ENCODE measurements around the gene SLC16A12. TPM values are rescaled to one million over a fixed set of nuclear protein-coding genes. Genes with fewer than 3 reads are reported as not detected.

SLC16A12 gene
- total RNA-seq, 1 experiment from 2014 or later, result 10.9 TPM

- CTCF ChIA-PET, result no interaction called here
- H3K27me3 Mint-ChIP-seq (ENCODE audit: low read depth), result no peaks in the 10 kb centered on the region; the same call in 1 of the 2 replicates
- DNase-seq (ENCODE audit: low spot score), result no peak
- no peak overlapping the region for H3K4me3 Mint-ChIP-seq
- no peak for ATAC-seq
- H3K9me3 Mint-ChIP-seq, result peaks cover 12% of the 10 kb centered on the region
- H3K4me1 Mint-ChIP-seq, result 0 out of 2 replicates have a peak, but pooled peaks cover 2% of the 10 kb centered on the region
- POLR2A ChIA-PET, result no interaction called here
- H3K36me3 Mint-ChIP-seq, result no peaks in the 10 kb centered on the region
- H3K27ac Mint-ChIP-seq, result no peak overlapping the region
- TF ChIP-seq E2F1 (CRISPR knock-in tag; IDR thresholded peaks at IDR 0.05), result no peak
- no peak for TF ChIP-seq OVOL2 (CRISPR knock-in tag; IDR thresholded peaks at IDR 0.05; ENCODE audit: borderline replicate concordance)
These were observed 8.4 kb upstream of the SLC16A12 start for GRCh38 chr10:89543841-89544240.

- Mint-ChIP-seq H3K27me3 (ENCODE audit: low read depth) (peaks cover 10% of the 10 kb centered on the region), H3K4me1 (peaks cover 24% of the 10 kb centered on the region), H3K36me3 (no peaks in the 10 kb centered on the region), H3K27ac (no peak overlapping the region), H3K9me3 (peaks cover 3% of the 10 kb centered on the region), H3K4me3 (no peak overlapping the region)
- no peak for TF ChIP-seq ZNF219 (CRISPR knock-in tag; IDR thresholded peaks at IDR 0.05; ENCODE audit: borderline replicate concordance)
- TF ChIP-seq IRF2 (CRISPR knock-in tag; IDR thresholded peaks at IDR 0.05; ENCODE audit: borderline replicate concordance, low read depth), result no peak
- no peak for TF ChIP-seq ATF2 (CRISPR knock-in tag; IDR thresholded peaks at IDR 0.05; ENCODE audit: borderline replicate concordance, low read depth)
- no peak for TF ChIP-seq AFF4 (CRISPR knock-in tag; IDR thresholded peaks at IDR 0.05; ENCODE audit: borderline replicate concordance)
- TF ChIP-seq GABPB1 (CRISPR knock-in tag; IDR thresholded peaks at IDR 0.05), result no peak
- TF ChIP-seq MXD4 (CRISPR knock-in tag; IDR thresholded peaks at IDR 0.05; ENCODE audit: borderline replicate concordance), result no peak
- TF ChIP-seq PRDM15 (CRISPR knock-in tag; IDR thresholded peaks at IDR 0.05), result no peak
- no peak for TF ChIP-seq CREB1 (CRISPR knock-in tag; IDR thresholded peaks at IDR 0.05)
- no peak for TF ChIP-seq NR1H2 (CRISPR knock-in tag; IDR thresholded peaks at IDR 0.05)
- no peak for TF ChIP-seq NR2C2 (CRISPR knock-in tag; IDR thresholded peaks at IDR 0.05)
- TF ChIP-seq RORB (CRISPR knock-in tag; IDR thresholded peaks at IDR 0.05), result no peak
- TF ChIP-seq RELA (CRISPR knock-in tag; IDR thresholded peaks at IDR 0.05; ENCODE audit: borderline replicate concordance), result no peak
- no peak for TF ChIP-seq PRRX2 (CRISPR knock-in tag; IDR thresholded peaks at IDR 0.05)
- TF ChIP-seq NFE2L1 (CRISPR knock-in tag; IDR thresholded peaks at IDR 0.05), result no peak
- TF ChIP-seq MYBL2 (CRISPR knock-in tag; IDR thresholded peaks at IDR 0.05), result no peak
- no peak for TF ChIP-seq FOXK1 (CRISPR knock-in tag; IDR thresholded peaks at IDR 0.05)
- no peak for TF ChIP-seq ATF6 (CRISPR knock-in tag; IDR thresholded peaks at IDR 0.05)
- TF ChIP-seq NFYB (CRISPR knock-in tag; conservative IDR thresholded peaks at IDR 0.05; ENCODE audit: low read depth), result no peak
- ATAC-seq, result no peak
- ChIA-PET POLR2A (no interaction called here), CTCF (no interaction called here)
- no peak for DNase-seq (ENCODE audit: low spot score)
These were observed 5.1 kb upstream of the SLC16A12 start for GRCh38 chr10:89540420-89540949.
